CD1c-positive myeloid dendritic cell (primary cell): Measurements from ENCODE around the gene C11orf65.

Experiments
- DNase-seq: peaks from one replicate; pipeline ENCODE4 v3.0.0-alpha.2; 2016; ENCODE audit errors: extremely low spot score

C11orf65 gene

DNA sequence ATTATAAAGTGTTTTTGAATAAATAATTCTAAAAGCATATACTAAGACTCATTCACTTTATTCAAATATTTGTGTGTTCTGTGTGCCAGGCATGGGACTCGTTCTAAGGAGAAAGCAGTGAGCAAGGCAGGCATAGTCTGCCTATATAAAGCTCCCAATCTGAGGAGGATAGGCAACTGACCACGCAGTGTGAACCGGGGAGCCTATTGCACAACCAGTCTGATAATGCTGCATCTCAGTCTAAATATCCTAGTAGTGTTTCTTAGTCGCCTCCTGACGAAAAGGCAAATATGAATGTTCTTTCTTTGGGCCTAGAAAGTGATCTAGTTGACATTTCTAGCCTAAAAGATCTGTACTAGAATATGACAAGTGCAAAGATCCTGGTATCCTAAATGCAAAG, 98.3 kb downstream of the C11orf65 start:
- DNase-seq: no peak

DNA sequence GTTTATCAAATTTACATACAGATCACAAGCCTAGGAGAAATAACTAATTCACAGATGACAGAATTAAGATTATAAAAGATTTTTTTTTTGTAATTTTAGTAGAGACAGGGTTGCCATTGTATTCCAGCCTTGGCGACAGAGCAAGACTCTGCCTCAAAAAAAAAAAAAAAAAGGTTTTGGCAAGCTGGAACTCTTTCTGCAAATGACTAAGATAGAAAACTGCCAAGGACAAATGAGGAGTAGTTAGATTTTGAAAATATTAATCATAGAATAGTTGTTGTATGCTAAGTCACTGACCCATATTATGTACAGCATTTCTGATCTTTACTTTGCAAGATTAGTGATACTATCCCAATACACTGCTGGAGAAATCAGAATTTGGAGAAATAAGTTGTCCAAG, 99.2 kb downstream of the C11orf65 start:
- DNase-seq: no peak

DNA sequence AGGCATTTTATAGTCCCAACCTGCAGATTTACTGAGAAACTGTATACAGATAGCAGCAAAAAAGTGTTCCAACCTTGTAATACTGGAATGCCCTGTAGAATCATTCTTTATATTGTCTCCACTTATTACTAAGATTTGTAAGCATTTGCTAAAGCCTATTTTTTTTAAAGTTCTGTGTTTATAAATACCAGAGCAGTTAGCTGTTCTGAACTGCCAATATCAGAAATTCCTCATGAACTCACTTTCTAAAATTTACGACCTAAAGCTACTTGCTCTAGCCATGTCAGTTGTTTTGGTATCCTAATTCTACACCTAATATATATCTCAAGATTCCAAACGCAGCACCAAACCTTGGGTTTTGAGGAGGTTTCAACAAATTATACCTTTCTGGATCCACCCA, 103.2 kb downstream of the C11orf65 start:
- no peak for DNase-seq

DNA sequence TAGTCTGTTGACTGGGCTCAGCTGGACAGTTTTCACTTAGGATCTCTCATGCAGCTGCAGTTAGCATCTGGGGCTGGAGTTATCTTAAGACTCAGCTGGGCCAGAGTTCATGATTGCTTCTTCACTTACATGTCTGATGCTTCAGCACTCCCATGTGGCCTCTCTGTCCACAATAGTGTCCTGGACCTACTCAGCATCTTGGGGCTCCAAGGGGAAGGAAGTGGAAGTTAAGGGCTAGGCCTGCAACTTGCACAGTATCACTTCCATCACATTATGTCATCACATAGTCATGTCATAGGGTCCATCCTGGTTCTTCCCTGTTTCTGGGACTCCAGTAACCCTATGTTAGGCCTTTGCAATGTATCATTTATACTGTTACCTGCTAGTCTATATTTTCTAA, 115.9 kb downstream of the C11orf65 start:
- peak; percentile 9 for DNase-seq

DNA sequence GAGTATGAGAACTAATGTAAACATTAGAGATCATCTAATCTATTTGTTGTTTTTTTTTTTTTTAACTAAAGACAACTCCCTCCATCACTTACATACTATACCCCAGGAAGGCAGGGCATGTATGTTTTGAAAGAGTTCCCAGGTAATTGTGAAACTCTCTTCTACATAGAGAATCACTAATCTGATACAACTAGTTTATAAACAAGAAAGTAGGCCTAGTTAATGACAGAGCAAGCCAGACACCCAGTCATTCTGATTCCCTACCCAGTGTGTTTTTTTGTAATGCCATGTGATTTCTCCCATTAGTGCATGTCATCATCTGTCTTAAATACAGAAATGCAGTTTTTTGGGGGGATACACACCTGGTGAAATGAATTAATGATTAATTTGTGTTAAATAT, 120.9 kb downstream of the C11orf65 start:
- DNase-seq: no peak

DNA sequence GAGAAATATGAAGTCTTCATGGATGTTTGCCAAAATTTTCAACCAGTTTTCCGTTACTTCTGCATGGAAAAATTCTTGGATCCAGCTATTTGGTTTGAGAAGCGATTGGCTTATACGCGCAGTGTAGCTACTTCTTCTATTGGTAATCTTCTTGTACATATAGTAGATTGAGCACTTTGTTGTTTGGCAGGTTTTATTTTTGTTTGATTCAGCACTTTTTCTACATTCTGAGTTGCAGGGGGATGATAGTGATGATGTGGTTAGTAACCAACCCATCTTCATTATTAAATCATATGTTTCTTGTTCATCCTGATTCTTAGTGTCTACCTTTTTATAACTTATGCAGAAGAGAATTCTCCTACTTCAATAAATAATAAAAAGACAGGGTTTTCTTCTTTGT, 121.6 kb downstream of the C11orf65 start:
- DNase-seq: no peak

DNA sequence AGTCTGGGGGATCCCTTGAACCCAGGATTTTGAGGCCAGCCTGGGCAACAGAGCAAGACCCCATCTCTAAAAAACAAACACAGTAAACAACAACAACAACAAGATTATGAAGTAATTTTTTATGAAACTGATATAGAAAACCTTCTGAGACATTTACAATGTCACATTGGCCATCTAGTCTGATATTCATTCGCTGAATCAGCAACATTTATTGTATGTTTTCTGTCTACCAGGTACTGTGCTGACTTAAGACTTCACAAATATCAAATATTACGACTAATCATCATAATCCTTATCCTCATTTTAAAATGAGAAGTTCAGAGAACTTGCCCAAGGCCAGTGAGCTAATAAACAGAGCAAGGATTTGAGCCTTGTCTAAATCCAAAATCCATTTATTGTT, 123.6 kb downstream of the C11orf65 start:
- no peak for DNase-seq

DNA sequence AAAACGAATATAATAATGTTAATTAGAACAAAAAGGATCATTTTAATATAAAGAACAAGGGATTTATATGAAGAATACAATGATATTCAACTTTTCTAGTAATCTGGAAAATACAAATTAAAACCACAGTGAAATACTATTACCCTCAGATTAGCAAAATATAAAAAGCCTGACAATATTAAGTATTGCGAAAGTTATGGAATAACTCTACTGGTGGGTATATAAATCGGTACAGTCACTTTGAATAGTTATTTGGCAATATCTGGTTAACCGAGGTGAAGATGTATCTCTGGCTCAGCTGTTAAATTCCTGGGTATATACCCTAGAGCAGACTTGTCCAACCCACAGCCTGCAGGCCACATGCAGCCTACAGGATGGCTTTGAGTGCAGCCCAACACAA, 125.7 kb downstream of the C11orf65 start:
- no peak for DNase-seq

DNA sequence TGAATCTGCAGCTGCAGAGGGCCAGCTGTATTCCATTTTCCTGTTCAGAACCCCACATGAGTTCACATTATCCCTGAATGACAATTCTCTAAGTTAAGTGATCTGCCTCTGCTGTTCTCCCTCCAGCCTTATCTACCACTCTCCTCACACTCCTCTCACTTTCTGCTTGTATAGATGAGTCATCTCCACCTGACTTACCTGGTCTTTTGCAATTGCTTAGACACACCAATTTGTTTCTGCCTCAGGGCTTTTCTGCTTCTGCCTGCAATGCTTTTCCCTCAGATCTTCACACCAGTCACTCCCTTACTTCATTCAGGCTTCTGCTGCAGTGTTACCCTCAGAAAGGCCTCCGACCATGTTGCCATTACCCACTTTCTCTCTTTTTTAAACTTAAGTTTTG, 126.4 kb downstream of the C11orf65 start:
- no peak for DNase-seq

DNA sequence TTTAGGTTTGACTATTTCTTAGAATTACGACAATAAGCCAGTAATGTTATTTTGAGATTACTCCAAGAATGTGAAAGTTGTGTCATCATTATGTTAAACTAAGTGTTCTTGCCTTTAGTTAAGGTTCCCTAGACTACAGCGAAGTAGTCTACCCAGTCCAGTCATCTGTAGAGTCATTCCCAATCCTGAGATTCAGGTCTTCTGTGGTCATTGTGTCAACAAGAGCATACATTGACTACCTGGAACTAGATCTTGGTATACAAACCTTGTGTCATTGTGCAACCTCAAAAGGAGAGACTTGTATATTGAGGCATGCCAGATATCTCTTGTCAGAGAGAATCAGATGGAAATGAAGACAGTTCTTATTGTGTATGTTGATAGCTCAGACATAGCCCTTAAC, 128.6 kb downstream of the C11orf65 start:
- no peak for DNase-seq

DNA sequence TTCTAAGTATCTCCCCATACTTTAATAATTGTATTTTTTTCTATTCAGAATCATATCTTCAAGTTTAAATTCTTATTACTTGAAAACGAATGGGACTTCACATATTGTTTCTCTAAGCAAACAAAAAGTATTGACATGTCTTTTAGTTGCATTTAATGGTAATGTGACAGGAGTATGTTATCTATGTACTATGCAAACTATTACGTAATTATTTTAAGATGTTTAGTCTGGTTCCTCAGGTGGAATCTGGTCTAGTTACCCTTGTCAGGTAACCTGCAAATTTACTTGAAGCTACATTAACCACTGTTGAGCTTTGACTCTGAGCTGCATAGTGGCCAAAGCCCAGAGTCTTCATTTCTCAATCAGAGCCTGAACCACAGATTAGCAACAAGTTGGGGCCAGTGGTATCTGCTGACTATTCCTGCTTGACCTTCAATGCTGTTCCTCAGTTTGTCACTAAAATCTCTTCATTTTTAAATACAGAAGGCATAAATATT, 133.9 kb downstream of the C11orf65 start:
- DNase-seq: no peak
